GM19238 (cell line): ENCODE data around the gene RAB40C.

Experiments
- DNase-seq: peaks from one replicate; pipeline ENCODE4 v3.0.0; 2011; ENCODE audit warnings: low spot score; ENCODE audit not compliant: insufficient read length

Gene RAB40C

GRCh38 chr16:574021-574760 is 15.7 kb upstream of the RAB40C start:
- DNase-seq = no peak

GRCh38 chr16:575354-576196 is 14.3 kb upstream of the RAB40C start:
- no peak for DNase-seq

GRCh38 chr16:576197-576822 is 13.6 kb upstream of the RAB40C start:
- DNase-seq = no peak

- no peak for DNase-seq
Measured at GRCh38 chr16:576823-577201, 13.1 kb upstream of the RAB40C start.

GRCh38 chr16:577796-578195 is 12.1 kb upstream of the RAB40C start:
- DNase-seq = no peak

GRCh38 chr16:578232-578869 is 11.5 kb upstream of the RAB40C start:
- no peak for DNase-seq

- DNase-seq = peak; percentile 80
Measured at GRCh38 chr16:578870-579405, 10.9 kb upstream of the RAB40C start.

- no peak for DNase-seq
Measured at GRCh38 chr16:580141-580945, 9.5 kb upstream of the RAB40C start.

GRCh38 chr16:580946-581498 is 8.8 kb upstream of the RAB40C start:
- no peak for DNase-seq

- DNase-seq = no peak
Measured at GRCh38 chr16:582218-582613, 7.7 kb upstream of the RAB40C start.

- DNase-seq = no peak
Measured at GRCh38 chr16:582614-583331, 7.1 kb upstream of the RAB40C start.

- no peak for DNase-seq
Measured at GRCh38 chr16:583470-583814, 6.4 kb upstream of the RAB40C start.

GRCh38 chr16:583815-584591 is 5.9 kb upstream of the RAB40C start:
- DNase-seq = no peak

- no peak for DNase-seq
Measured at GRCh38 chr16:585351-585750, 4.5 kb upstream of the RAB40C start.

GRCh38 chr16:586047-586644 is 3.7 kb upstream of the RAB40C start:
- DNase-seq = no peak

- no peak for DNase-seq
Measured at GRCh38 chr16:586645-587590, 2.9 kb upstream of the RAB40C start.

GRCh38 chr16:588639-588888 is 1.3 kb upstream of the RAB40C start:
- peak; percentile 45 for DNase-seq
